Hepatic stellate cell (primary cell): ENCODE data around the gene CDH23.
A peak's percentile ranks its signal among the peaks of the same experiment; 100 is the strongest.

Experiments
- DNase-seq: peaks from one replicate; pipeline ENCODE4 v3.0.0; 2011; ENCODE audit warnings: low spot score

CDH23 gene

DNA sequence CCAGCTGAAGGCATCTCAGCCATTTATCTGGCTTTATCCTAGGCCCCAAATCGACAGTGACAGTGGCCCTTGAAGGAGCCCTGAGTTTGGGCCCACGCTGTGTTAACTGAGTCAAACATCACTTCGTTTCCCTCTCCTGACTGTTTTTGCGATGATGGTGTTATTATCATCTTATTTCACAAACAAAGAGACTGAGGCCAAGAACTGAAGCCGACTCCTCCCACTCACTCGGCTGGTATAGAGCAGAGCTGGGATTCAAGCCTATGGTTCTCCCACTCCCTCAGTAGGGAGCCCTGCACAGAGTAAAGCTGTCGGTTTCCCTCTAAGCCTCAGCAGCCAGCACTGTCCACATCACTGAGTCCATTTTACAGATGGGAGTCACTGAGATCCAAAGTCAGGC, 141.0 kb downstream of the CDH23 start:
- no peak for DNase-seq

DNA sequence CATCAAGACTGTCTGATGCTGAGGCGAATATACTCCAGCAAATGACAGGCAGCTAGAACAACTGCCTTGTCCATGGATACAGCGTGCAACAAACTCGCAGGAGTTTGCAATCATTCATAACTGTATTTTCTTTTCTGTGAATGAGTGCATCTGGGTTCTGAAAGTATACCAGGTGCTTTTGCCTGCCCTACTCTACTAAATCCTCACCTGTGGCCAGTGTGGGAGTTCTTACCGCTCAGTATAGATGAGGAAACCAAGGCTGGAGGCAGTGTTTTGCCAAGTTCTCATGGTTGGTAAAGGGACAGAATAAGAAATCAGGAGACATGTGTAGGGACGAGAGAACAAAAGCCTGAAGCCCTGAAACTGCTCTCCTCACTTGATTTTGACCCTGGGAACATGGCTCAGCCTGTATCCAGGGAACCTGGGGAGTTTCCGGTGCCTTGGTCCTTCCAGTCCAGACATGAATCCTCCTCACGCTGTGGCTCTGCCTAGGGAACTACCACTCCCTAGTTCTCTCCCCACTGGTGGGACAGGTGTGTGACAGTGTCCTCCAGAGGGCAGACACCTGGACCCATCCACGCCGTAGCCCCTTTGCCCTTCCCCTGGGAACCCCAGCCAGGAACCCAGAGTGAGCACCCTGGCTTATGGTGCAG, 142.0 kb downstream of the CDH23 start:
- DNase-seq, result no peak

DNA sequence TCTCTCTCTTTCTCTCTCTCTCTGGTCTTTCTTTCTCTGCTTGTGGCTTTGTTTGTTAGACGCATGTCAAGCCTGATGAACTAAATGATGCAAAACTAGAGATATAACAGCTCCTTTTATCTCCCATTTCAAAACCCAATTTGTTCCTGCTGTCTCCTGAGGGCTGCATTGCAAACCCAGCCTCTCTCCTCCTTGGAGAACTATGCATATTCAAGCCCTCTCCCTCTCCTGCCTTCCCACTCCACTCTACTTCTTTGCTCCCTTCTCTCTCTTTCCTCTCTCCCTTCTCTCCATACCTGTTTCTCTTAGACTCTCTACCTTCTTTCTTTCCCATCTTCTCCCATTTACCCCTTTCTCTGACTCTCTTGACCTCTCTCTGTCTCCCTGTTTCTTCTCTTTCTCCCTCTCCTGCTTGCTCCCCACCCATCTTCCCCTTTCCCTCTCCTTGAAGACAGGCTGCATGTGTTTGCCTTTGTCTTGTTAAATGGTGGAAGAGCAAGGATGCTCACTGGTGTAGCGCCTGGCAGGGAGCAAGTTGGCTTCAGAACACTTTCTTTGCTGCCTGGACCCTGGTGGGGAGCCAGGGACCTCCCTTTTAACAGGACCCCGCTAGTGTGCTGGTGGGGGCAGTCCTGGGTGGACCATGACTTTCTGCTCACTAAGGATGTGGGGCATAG, 142.9 kb downstream of the CDH23 start:
- no peak for DNase-seq

DNA sequence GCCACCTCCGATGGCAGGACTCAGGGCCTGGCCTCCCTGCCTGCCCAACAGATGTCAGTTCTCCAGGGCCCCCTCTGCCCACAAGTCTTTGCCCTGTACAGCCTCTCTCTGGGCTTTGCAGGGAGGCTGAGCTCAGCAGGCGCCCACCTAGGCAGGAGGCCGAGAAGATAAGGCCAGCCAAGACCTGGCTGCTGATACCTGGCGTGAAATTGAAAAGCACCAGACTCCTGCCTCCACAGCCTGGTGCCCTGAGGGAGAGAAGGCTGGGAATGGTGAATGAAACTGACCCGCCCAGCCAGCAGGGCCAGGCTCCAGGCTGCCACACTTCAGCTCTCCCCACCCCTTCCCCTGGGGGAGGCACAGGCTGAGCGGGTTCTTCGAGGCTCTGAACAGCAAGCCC, 145.8 kb downstream of the CDH23 start:
- no peak for DNase-seq

DNA sequence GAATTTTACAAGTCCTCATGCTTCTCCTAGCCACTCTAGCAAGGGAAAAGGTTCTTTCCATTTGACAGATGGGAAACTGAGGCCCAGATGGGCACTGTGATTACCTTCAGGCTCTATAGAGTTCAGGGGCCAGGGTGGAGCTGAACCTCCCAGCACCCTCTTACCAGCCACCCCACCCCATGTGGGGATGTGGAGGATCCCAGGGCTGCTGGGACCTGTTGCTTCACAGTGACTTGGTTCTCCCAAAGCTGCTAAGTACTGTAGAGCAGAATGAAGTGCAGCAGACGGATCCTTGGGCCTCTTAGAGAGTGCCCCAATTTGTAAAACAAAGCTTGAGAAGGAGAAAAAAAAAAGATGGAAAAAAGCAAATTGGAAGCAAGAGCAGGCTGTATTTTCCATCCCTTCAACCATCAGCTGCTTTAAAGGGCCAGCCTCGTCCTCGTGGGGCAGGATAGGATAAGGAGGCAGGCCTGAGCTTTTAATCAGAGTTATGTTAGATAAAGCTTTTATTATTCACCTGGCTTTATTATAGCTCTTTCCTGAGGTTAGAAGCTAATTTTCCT, 147.0 kb downstream of the CDH23 start:
- DNase-seq, result no peak

DNA sequence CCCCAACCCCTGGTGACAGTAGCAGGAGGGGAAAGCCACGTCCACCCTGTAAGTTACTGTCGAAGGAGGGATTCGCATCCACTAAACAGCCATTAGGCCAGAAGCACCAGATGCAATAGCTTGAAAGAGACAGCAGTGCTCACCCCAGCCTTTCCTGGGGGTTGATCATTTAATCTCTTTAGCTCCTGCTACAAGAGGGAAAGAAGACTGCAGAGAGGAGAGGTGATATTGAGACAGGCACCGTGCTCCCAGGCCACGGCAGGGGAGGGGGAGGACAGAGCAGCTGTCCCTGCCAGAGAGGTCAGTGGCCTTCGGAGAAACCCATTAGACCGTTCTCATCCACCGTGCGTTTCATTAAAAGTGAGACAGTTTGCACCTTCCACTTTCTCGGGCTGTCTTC, 148.3 kb downstream of the CDH23 start:
- DNase-seq, result no peak

DNA sequence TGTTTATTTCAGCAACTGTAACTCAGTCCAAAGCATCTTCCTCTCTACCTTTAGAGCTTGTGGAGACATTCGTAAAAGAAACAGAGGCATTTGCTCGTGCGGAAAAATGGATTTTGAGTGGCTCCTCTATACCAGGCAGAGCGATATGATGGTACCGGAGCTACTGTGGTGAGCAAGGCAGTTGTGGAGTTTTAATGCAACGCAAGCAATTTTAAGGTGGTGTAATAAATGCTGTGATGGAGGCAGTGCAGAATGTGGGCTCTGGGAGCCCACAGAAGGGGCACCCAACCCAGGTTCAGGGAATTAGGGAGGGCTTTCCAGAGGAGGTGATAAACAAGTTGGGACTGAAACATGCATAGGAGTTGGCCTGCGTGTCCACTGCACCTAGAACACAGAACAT, 149.5 kb downstream of the CDH23 start:
- no peak for DNase-seq

DNA sequence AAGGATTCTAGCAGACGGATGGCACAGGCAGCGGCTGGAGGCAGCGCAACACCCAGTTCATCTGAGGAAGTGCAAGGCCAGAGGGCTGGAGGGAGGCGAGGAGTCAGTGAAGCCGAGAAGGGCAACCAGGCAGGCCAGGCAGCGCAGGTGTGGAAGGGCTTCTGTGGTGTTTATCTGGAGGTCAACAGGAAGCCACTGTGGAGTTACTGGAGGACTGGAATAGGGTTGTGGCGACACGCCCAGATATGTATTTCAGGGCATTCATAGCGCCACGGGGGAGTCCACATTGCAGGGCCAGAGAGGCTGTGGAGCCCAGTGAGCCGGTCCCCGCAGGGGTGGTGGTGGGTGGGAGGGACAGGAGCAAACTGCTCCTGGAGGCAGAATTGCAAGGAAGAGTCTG, 150.6 kb downstream of the CDH23 start:
- DNase-seq, result no peak

DNA sequence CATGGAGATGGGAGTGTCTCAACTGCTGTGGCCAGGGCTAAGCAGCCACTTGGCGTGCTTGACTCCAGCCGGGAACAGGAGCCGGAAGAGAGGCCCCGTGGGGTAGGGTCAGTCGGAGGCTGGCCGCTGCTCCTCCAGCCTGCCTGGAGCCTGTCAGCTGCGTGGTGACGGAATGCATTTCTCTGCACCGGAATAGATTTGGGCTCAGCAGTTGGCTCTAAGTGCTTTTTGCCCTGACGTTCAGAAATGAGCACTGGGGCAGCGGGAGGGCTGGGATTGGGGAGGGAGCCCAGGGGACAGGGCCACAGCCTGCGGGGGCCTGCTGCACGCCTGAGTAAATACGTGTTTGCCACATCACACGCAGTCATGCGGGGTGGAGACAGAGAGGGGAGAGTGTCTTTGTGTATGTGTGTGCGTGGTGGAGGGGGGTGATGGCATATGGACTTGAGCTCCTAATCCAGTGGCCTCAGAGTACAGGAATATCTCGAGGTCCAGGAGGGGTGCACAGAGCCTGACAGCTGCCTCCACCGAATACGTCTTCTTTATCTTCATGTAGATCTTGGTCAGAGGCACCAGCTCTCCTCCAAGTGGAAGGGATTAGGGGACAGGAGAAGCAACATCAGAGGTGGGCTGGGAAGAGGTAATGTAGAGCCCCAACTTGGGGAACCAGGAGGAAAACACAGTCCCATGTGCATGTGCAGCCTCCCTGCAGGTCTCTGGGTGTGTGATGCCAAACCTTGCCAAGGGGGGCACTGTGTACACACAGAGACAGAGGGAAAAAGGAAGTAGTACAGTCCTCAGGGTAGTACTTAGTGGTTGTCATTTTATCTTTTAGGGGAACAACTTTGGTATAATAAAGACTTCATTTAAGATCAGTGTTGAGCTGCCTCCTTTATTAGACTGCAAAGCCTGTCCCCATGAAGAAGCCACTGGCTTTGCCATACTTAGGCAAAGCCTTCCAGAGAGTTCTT, 151.4 kb downstream of the CDH23 start:
- DNase-seq, result peak; percentile 54

DNA sequence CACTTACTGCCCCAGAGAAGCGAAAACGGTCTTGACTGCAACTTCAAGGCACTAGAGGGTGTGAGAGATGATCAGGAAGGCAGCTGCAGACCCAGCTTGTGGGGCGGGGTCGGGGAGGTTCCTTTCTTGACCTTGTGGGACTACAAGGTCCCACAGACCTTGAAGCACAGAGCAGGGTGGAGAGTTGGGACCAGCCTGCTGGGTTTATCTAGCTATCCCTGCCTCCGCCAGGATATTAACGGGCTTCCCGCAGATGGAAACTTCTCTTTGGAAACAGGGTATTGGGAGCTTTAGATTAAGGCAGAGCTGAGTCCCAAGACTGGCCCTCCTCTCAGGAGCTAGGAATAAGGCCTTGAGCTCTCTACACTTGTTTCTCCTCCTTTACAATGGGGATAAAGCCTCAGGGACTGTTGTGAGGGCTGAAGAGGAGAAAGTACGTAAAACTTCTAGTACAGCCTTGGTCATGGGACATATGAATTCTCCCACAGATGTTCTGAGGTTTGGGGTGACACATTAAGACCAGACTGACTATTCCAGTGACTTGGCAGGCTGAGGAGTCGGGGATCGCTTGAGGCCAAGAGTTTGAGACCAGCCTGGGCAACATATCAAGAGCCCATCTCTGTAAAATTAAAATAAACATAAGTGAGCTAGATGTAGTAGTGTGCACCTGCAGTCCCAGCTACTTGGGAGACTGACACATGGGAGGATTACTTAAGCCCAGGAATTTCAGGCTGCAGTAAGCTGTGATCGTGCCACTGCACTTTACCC, 153.2 kb downstream of the CDH23 start:
- DNase-seq, result no peak

DNA sequence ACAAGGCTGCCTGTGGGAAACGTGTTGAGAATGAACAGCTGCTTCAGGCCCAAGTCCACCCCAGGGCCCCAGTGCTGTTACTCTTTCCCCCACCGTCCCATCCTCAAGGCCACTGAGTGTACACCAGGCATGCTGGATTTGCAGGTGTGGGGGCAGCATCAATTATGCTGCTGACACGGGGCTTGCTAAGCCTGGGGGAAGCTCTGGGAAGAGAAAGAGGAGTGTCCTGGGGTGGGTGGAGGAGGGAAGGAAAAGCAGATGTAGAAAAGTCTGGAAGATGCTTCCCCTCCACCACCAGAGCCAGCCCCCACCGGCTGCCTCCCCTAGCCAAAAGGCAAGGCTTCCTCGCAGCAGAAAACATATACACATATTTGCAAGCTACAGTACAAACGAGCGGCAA, 153.9 kb downstream of the CDH23 start:
- DNase-seq, result no peak

DNA sequence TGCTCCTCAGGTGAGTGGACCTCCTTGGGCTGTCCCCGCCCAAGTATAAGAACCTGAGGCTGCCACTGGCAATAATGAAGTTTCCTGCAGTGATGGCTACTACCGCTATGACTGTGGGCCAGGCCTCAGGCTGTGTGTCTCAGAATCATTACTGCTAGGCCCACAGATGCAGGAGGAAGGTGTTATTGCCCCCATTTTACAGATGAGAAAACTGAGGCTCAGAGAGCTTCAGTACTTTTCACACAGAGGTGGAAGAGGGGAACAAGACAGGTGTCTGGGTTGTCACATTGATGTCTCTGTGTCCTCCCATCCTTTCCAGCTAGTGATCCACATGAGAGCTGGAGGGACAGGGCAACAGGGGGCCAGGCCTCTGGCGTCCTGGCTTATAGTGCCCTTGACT, 155.2 kb downstream of the CDH23 start:
- DNase-seq, result no peak

DNA sequence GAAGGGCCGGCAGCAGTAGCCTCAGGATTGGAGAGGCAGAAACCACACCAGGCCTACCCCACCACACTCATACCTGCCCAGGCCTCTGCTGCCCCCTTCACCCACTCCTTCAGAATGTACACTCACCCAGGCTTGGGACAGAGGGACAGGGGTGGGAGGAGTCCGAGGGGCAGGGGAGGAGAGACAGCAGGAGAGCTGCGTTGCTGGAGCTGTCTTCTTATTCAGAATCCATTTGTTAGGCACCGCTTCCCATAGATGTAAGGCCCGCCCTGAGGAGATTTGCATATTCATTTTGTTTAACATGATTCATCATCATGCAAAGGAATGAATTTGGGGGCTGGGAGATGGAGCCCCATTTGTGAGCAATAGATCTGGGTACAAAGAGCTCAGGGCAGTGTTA, 156.7 kb downstream of the CDH23 start:
- no peak for DNase-seq

DNA sequence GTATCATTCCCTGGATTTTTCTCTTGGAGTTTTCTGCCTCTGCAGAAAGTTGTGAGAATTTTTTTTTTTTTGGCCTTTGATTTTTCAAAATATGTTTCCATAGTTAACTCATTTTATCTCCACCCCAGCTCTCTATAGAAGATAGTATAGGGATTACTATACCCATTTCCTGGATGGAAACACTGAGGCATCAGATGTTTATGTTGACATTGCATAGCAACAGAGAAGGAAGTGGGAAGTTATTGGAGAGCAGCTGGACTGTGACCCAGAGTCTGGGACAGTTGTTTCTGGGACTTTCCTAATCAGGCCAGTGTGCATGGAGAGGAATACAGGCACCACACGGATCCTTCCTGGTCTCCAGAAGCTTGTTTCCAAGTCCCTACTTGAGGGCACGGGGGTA, 158.0 kb downstream of the CDH23 start:
- DNase-seq, result no peak

DNA sequence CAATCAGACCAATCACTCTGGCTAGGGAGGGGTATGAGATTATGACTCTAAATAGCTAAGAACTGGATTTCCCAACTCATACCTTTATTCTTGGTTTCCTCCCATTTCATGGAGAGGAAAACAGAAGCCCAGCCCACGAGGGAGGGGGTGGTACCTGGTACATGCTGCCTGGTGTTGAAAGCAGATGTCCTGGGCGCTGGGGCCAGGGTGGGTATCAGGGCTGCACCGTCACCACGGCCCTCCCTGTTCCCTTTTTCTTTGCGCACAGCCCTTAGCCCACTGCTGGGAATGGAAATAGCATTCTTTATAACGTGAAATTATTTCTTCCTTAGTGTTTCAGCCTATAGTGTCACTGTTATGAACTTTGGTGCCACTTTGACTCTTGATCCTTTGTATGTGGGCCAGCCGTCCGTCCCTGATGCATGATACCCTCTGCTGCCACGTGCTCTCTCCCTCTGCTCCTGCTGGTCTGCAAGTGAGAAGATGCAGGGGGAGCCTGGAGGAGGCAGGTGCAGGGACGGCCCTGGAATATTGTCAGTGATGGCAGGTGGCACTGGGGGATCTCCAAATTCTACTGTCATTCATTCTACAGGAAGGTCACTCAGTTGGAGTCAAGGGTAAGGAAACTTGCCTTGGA, 158.5 kb downstream of the CDH23 start:
- no peak for DNase-seq

DNA sequence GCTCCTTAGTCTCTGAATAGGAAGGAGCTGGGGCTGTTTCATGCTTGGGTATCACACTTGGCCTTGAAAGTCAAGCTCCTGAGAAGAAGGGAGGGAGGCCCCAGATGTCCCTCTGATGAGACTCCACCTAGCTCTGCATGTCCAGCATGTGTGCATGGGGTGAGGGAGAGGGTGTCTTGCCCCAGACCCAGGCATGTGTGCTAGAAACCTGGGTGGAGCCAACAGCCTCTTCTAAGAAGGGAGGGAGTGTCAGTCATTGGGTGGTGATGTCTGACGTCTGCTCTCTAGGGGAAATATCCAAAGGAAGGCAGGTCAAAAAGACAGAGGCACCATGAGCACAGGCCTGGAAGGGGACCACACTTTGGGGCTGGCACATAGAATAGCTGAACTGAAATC, 159.0 kb downstream of the CDH23 start:
- no peak for DNase-seq

DNA sequence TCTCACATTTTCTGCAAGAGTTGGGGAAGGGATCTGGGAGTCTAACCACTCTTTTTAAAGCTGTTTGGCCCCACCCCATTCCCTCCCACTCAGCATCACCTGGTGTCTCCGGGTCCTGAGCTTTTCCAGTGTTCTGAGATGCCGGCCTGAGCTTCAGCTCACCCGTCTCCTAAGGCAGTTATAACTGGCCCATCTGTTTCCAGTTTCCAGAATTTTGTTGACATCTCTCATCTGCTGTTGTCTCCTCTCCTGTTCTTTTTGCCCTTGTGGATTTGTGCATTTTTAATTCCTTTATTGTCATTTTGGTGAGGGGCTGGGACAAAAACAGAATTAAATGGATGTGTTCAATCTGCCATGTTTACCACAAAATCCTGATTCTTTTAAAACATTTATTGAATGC, 162.3 kb downstream of the CDH23 start:
- no peak for DNase-seq

DNA sequence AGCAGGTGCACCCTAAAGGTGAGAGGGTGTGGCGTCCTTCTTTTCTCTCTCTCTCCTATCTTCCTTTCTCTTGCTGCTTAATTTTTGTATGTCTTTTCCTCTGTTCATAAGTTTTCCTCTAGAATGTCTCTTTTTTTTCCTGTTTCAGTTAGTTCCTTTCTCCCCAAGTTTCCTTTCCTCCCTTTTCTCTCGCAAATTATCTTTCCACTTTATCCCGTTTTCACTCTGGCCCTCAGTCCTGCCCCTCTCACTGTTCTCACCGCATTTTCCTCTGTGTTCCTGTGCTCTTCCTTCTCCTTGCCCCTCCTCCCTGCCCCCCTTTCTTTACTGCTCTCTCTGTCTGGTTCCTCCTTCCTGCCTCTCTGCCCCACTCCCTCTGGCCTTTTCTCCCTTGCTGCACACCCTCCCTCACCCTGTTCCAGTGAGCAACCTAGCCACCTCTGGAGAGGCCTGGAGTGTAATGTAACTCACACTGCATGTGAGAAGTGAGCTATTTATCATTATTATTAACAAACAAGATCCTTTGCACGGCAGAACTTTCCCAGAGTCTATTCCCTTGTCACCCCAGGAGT, 164.4 kb downstream of the CDH23 start:
- no peak for DNase-seq

DNA sequence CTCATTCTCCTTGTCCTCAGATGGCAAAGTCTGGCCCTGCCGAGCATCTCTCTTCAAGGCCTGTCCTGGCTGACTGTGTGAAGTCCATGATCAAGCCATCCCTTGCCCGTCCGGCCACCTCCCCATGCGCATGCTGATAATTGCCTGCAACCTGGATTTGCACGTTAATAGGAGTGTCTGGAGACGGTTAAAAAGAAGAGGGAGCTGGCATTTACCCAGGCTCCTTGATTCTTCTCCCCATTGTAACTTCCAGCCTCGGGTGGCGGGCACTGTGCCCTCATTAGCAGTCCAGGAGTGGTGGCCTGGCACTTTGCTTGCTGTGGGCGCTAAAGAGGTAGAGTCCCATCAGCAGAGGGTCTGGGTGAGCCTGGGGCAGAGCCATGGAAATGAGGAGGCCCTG, 165.5 kb downstream of the CDH23 start:
- DNase-seq, result no peak

DNA sequence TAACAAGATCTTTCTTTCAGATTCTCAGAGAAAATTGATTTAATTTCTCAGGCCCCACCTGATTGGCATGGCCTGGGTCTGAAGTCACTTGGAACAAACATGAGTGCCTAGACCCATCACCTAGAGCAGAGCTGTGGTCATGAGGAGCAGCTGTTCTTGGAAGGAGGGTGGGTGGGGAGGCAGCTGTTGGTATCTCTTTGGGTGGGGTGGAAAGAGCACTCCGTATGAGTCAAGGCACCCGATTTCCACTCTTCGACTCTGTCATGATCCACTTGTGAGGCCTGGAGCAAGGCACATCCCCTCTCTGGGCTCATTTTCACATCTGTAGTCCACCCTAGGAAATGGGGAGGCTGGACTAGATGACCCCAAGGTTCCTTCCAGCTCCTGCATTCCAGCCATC, 166.2 kb downstream of the CDH23 start:
- no peak for DNase-seq

DNA sequence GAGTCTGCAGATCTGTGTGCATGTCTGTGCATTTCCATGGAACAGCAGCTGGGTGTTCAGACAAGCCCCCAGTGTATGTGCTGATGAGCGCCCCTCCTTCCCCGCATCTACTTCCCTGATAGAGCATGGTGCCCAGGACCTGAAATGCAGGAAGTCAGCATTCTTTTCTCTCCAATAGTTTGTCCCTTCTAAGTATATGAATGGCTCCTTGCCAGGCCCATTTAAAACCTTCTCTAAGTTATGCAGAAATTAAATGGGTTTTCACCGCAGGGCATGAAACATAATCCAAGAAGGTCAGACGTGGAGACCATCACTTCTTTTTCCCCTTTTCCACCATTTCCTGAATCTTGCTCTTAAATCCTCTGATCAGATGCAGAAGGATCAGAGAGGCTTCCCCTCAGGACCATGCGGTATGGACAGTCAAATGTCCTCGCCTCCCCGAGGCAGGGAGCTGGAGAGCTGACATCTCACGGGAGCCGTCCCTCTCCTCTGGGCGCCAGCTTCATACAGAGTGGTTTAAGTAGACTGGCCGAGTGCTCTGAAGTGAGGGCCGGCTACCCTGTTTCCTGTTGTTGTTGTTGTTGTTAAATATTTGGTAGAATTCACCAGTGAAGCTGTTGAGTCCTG, 167.6 kb downstream of the CDH23 start:
- DNase-seq, result no peak
